HuH-7 (cell line): ENCODE data around the gene CCDC30.
"Not testable (repeated sequence)": the region's sequence is repeated elsewhere in the genome, so short reads cannot be mapped to it uniquely, and the experiment has no call there.

Experiments
- DNase-seq: peaks from one replicate; pipeline ENCODE4 v3.0.0; 2011; ENCODE audit warnings: low spot score

CCDC30 gene

DNA sequence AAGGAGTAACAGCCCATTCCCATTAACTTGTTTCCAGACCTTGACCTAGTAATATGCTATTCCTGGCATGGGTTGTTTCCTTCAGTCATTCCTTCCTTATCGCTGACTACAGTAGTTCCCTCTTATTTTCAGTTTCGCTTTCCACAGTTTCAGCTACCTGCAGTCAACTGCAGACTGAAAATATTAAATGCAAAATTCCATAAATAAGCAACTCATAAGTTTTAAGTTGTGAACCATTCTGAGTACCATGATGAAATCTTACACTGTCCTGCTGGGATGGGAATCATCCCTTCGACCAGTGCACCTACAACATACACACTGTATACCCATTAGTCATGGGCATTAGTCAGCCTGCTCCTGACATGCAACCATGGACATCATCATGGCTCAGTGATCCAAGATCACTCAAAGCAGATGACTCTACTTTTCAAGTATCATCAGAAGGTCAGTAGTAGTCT is 66.7 kb downstream of the CCDC30 start:
- DNase-seq, result peak; percentile 5

DNA sequence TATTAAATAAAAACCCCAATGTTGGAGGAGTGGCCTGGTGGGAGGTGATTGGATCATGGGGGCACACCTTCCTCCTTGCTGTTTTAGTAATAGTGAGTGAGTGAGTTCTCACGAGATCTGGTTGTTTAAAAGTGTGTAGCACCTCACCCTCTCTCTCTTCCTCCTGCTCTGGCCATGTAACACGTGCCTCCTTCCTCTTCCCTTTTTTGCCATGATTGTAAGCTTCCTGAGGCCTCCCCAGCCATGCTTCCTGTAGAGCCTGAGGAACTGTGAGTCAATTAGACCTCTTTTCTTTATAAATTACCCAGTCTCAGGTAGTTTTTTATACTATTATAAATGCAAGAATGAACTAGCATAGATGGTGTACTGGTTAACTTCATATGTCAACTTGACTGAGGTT is 68.0 kb downstream of the CCDC30 start:
- no peak for DNase-seq

DNA sequence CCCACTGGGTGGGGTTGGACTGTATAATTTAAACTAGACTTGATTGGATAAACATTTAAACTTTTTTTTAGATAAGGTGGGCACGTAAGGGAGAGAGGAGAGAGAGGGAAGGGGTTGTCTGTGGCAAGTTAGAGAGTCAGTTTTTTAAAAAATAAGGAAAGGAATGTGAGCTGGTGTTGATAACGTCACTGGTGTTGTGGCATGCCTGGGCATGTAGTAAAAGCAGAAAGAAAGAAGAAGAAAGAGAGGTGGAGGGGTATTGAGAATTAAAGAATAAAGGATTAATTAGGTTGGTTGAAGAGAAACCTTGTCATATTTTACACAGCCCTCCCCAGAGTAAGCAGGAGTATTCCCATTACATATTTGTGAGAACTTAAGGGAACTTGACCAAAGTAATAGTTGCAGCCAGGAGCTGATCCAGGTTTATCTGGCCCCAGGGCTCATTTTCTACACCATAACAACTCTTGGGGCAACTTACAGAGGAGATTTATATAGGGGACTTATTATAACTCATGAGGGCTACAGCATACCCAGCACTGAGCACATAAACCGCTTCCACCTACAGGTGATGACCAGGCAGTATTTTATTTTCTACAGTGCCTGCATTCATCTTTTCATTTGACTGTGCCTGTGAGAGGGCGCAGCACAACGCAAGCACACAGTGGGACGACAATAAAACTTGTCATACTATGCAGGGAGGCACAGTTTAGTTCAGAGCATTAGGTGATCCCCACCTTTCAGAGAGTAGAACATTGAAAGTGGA is 70.2 kb downstream of the CCDC30 start:
- no peak for DNase-seq

DNA sequence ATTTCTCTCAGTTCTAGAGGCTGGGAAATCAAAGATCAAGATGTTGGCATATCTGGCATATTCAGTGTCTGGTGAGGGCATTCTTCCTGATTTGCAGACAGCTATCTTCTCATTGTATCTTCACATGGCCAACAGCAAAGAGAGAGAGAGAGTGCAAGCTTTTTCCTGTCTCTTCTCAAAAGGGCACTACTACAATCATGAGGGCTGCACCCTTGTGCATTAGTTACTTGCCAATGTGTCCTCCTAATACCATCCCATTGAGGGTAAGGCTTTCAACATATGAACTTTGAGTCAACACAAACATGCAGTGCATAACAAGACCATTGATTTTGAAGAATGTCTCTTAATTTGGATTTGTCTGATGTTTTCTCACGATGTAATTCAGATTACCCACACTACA is 78.0 kb downstream of the CCDC30 start:
- DNase-seq, result no peak

DNA sequence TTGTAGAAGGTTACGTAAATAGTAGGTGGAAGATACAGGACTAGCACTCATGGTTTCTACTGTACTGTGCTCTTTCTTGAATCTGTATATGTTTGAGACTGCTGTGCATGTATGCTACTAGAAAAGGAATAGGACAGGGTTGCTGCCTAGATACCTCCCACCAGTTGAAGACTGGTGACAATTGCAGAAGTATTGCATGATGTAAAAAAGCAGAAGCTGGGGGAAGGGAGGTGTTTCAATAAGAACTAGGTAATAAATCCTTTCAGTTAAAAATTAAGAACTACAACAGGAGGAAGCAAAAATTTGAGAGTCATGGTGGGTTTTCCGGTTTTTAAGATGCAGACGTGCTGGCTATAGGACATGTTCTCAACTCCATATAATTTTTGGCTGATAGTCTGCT is 88.1 kb downstream of the CCDC30 start:
- DNase-seq, result no peak

DNA sequence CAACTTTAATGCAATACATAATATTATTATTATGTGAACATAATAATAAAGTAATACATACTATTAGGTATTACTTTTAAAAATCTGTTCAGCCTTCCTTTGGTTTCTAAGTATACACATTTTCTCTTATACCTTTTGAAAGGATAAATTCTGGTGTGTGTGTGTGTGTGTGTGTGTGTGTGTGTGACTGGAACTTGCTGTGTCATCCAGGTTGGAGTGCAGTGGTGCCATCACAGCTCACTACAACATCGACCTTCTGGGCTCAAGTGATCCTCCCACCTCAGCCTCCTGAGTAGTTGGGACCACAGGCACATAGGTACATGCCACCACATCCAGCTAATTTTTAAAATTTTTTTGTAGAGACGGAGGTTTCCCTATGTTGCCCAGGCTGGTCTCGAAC is 88.5 kb downstream of the CCDC30 start:
- no peak for DNase-seq

DNA sequence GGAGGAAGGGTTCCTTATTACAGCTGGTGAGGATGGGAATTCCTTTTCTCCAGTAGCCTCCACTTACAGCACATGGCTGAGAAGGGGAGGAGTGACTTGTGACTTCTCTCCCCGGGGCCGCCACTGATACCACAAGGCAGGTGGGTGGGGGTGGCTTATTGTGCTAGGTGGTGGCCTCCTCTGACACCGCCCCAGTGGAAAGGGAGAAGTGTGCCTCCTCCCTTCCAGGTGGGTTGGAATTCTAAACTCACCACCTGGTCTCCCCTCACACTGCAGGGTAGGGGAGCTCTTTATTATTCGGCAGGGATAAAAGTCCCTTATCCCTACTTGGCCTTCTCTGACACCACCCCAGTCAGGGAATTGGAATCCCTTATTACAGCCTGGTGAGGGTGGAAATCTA is 89.5 kb downstream of the CCDC30 start:
- no peak for DNase-seq

DNA sequence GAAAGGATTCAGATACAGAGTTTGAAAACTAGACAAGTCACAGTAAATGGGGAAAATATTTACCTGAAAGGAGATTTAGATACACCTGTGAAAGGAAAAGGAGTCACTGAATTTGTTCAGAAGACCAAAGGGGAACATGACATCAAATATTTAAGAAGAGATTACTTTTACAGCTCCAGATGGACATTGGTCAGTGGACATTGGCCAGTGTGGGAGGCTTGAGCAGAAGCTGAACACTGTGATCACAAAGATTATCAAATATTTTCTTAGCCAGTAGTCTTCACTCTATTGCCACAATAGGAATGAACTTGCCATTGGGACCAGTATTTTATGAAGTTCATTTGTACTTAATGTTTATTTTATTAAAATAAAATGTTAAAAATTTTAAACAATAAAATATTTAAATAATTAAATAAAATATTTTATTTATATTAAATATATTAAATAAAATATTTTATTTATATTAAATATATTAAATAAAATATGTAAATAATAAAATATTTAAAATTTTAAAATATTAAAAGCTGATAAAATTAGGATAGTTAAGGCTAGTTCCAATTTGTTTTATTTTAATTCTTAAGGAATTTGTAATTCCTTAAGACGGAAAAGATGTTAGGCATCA is 94.3 kb downstream of the CCDC30 start:
- no peak for DNase-seq

DNA sequence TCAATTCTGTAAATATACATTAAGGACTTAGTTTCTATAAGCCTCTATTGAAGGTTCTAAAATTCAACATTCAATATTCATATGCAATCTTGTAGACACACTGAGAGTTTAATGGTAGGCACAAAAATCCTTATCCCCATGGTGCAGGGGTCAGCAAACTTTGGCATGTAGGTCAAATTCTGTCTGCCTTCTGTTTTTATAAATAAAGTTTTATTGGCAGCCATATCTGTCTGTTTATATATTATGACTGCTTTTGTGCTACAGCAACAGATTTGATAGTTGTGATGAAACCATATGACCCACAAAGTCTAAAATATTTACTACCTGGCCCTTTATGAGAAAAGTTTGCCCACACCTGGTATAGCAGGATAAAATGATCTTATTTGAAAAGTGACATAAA is 104.0 kb downstream of the CCDC30 start:
- no peak for DNase-seq

DNA sequence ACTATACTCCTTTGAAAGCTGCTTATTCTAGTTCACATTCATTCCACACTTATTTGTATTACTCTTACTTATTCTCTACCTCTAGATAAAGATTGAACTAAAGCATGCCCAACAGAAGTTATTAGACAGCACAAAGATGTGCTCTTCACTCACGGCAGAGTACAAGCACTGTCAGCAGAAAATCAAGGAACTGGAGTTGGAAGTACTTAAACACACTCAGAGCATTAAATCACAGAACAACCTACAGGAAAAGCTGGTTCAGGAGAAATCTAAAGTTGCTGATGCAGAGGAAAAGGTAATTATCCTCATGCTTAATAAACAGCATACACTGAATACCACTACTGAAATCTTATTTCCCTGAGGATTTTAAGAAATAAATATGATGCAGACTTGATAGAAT is 113.8 kb downstream of the CCDC30 start:
- no peak for DNase-seq

DNA sequence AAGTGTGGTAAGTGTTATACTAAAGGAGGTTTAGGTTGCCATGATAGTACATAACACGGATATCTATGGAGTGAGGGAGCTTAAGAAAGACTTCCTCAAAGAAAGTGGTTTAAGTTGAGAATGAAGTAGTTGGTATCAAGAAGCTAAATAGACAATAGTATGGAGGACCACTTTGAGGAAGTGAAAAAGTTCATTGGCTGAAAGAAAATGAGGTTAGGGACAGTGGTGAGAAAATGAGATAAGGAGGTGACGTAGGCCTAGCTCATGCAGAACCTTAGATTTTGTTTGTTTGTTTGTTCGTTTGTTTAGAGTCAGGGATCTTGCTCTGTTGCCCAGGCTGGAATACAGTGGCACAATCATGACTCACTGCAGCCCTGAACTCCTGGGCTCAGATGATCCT is 122.9 kb downstream of the CCDC30 start:
- DNase-seq, result no peak

DNA sequence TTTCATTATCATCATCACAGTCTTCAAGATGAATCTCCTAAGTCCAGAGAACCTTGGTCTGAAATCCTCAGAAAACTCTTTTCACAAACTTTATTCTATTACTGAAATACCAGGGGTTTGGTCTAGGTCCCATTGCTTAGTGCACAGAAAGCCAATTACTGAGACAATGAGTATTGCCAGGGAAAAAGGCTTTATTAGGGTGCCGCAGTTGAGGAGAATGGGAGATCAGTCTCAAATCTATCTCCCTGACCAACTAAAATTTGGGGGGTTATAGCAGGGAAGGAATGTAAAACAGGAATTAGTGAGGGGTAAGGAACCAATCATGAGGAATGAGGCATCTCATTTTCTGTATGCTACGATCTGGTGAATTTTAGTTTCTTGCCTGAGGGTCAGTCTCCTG is 124.7 kb downstream of the CCDC30 start:
- DNase-seq, result no peak

DNA sequence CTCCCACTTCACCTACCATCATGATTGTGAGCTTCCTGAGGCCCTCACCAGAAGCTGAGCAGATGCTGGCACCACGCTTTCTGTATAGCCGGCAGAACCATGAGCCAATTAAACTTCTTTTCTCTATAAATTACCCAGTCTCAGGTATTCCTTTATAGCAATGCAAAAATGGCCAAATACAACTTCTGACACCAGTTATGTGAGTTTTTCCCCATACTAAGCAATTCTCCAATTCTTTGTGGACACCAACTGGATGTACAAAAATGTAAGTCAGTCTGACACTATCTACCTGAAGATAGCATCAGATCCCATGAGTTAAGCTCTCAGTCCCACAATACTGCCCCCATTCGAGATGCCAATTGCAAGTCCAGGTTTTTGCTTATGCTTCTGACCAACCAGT is 129.7 kb downstream of the CCDC30 start:
- no peak for DNase-seq

DNA sequence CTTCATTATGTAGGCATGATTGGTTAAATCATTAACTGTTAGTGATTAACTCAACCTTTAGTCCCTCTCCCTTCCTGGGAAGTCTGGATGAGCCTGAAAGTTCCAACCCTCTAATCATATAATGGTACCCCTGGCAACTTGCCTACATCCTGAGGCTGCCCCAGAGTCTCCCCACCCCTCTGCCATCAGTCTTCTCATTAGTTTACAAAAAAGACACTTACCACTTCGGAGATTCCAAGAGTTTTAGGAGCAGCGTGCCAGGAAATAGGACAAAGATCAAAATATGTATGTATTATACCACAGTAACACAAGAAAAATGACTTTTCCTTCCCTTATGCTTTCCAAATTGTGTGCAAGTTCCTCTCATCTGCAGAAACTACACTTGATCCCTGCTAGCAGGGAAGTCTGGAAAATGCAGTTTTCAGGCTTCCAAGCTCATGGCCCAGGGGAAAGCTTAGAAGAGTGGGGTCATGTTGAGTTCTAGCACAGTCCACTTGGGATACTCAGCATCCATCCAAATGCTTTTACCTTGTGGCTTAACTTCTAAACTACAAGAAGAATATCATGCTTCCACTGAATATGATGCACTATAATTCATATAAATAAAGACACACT is 130.5 kb downstream of the CCDC30 start:
- DNase-seq, result no peak

DNA sequence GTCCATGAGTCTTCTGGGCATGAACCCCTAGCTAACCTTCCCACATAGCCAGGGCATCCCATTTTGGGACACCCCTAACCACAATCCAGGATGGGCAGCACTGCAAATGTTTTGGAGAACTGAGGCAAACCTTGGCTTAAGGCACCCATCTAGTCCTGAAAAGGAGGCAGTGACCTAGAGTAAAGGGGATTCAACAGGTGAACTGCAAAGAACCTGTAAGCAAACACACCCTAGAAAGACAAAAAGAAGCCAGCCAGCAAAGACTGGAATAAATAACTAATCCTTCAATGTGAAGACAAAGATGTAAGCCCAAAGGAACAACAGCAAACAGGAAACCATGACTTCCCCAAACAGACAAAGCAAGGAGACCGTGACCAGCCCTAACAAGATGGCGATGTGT is 138.4 kb downstream of the CCDC30 start:
- DNase-seq, result no peak

DNA sequence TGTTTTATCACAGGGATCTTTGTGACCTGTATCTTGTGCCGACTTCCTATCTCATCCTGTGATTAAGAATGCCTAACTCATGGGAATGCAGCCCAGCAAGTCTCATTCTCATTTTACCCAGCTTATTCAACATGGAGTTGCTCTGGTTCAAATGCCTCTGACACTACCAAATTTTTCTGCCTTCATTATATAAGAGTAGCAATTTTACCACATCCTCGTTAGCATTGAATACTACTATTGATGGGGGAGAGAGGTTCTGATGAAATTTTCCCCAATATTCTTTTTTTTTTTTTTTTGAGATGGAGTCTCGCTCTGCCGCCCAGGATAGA is 150.7 kb downstream of the CCDC30 start:
- no peak for DNase-seq

DNA sequence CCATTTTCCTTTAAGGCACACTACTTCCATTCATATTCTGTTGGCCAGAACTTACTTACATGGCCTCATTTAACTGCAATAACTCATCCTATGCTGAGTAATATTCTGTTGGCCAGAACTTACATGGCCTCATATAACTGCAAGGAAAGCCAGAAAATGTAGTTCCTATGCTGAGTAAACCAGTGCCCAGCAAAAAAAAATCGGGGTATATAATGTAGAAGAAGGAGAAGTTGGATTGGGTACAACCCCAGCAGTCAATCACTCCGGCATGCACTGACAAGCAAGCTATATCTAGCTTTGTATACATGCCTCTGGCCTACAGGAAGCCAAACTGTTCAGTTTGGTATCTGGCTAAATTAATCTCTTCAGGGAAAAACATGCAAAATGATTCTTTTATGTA is 155.8 kb downstream of the CCDC30 start:
- DNase-seq, result no peak

DNA sequence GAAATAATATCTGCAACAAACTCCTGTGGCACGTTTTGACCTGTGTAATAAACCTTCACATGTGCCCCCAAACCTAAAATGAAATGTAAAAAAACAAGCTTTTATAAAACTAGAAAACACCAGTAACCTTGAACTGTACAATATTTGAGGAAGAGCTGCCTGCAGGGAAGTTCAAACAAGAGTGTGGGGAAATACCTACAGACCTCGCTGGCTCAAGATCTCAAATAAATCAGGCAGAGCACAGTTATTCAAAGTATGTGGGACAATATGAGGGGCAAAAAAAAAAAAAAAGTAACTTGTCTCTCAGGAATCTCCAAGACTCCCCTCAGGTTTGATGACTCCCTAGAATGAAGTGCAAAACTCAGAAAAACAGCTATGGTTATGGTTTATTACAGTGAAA is 157.2 kb downstream of the CCDC30 start:
- no peak for DNase-seq

DNA sequence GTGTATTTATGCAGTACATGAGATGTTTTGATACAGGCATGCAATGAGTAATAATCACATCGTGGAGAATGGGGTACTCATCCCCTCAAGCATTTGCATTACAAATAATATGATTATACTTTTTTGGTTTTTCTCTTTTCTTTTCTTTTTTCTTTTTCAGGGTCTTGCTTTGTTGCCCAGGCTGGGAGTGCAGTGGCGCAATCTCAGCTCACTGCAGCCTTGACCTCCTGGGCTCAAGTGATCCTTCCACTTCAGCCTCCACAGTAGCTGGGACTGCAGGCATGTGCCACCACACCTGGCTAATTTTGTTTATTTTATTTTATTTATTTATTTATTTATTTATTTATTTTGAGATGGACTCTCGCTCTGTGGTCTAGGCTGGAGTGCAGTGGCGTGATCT is 158.1 kb downstream of the CCDC30 start:
- not testable (repeated sequence) for DNase-seq

DNA sequence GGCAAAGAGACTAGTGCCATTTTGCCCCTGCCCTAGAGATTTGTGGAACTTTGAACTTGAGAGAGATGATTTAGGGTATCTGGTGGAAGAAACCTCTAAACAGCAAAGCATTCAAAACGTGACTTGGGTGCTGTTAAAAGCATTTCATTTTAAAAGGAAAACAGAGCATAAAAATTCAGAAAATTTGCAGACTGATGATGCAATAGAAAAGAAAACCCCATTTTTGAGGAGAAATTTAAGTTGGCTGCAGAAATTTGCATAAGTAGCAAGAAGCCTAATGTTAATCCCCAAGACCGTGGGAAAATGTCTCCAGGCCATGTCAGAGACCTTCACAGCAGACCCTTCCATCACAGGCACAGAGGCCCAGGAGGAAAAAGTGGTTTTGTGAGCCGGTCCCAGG is 164.1 kb downstream of the CCDC30 start:
- DNase-seq, result not testable (repeated sequence)

DNA sequence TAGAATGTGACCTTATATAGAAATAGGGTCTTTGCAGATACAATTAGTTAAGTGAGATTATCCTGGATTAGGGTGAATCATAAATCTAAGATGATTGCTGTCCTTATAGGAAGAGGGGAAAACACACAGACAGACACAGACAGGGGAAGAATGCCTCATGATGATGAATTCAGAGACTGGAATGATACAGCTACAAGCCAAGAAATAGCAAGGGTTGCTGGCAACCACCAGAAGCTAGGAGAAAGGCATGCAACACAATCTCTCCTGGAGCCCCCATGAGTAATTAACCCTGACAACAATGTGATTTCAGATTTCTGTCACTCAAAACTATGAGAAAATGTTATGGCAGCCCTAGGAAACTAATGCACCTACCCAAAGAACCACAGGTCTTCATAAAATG is 176.0 kb downstream of the CCDC30 start:
- DNase-seq, result no peak

DNA sequence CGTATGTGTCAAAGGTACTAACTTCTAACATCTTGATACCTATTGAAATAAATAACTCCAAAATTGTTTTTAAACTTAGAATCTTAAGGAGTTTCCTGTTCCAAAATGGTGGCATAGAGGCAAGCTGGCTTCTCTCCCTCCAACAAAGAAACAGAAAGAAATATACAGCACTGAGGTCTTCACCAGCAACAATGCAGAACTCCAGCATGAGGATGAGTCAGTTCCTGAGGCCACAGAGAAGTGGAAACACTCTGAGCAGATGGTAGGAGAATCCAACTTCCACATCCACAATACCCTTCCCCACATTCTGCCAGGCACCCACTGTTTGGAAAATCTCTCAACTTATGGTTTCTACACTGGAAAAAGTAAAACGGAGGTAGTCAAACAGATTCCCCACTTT is 183.0 kb downstream of the CCDC30 start:
- no peak for DNase-seq

DNA sequence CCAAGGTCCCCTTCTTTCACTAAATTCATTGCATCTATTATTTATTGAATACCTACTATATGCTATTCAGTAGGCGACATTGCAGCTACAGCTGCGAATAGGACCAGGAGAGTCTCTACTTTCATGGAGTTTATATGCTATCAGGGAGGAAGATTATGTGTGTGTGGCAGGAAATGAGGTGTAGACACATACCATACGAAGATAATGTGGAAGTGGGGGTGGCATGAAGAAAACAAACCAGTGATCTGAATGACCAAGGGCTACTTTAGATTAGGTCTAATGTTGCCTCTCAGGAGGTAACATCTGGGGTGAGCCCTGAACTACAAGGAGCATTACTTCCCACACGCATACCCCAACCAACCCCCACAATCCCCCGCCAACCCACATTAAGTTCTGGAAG is 194.1 kb downstream of the CCDC30 start:
- DNase-seq, result no peak
